ENCODE data around the gene MED8. TPM values are rescaled to one million over a fixed set of nuclear protein-coding genes. Genes with fewer than 3 reads are reported as not detected.

The MED8 gene
- total RNA-seq, 1 experiment from 2014 or later: 54.8 TPM

- Histone ChIP-seq H4K20me1 (ENCODE audit: insufficient read depth) (no peaks in the 10 kb centered on the region), H3K4me1 (replicated peaks; ENCODE audit: insufficient read depth) (no peaks in the 10 kb centered on the region), H3K27ac (no peak overlapping the region), H2AFZ (no peak overlapping the region), H3K79me2 (ENCODE audit: low read depth) (no peaks in the 10 kb centered on the region), H3K36me3 (ENCODE audit: low read depth) (peaks cover 17% of the 10 kb centered on the region), H3K4me3 (no peak overlapping the region), H3K27me3 (ENCODE audit: insufficient read depth, low read depth) (no peaks in the 10 kb centered on the region), H3K9me2 (ENCODE audit: insufficient read depth) (no peaks in the 10 kb centered on the region), H3K9me3 (ENCODE audit: insufficient read depth, low read depth) (no peaks in the 10 kb centered on the region), H3K4me2 (no peak overlapping the region), H3F3A (ENCODE audit: insufficient read depth, low read depth) (no peaks in the 10 kb centered on the region)
- DNase-seq: no peak
- intact Hi-C loops (cut with micrococcal nuclease; ENCODE audit: unreplicated experiment): no loop called here
- POLR2A ChIA-PET (ENCODE audit: unreplicated experiment): interaction anchor here (0.8 kb wide), 1 partner anchor 12 kb away, joined by 7 read pairs; no protein-coding TSS in a partner anchor
- BruUV-seq (replicated peaks): no TSS peak
- CTCF ChIA-PET: no interaction called here
- TF ChIP-seq CTCF (conservative IDR thresholded peaks at IDR 0.05) (no peak), EZH2 (IDR thresholded peaks at IDR 0.05; ENCODE audit: low read depth) (no peak)
Observed at GRCh38 chr1:43430831-43431230, 41.2 kb upstream of the MED8 start.

- no peak for DNase-seq
- intact Hi-C loops (cut with micrococcal nuclease; ENCODE audit: unreplicated experiment): no loop called here
- no TSS peak for BruUV-seq (replicated peaks)
- Histone ChIP-seq H3K36me3 (ENCODE audit: low read depth) (peaks cover 35% of the 10 kb centered on the region), H3K4me1 (replicated peaks; ENCODE audit: insufficient read depth) (peaks cover 14% of the 10 kb centered on the region), H3K9me3 (ENCODE audit: insufficient read depth, low read depth) (no peaks in the 10 kb centered on the region), H3K4me2 (no peak overlapping the region), H3K27ac (no peak overlapping the region), H2AFZ (no peak overlapping the region), H4K20me1 (ENCODE audit: insufficient read depth) (no peaks in the 10 kb centered on the region; the same call in 1 of the 2 replicates), H3F3A (ENCODE audit: insufficient read depth, low read depth) (peaks cover 19% of the 10 kb centered on the region), H3K27me3 (ENCODE audit: insufficient read depth, low read depth) (no peaks in the 10 kb centered on the region), H3K79me2 (ENCODE audit: low read depth) (no peaks in the 10 kb centered on the region), H3K9me2 (ENCODE audit: insufficient read depth) (no peaks in the 10 kb centered on the region), H3K4me3 (no peak overlapping the region)
- ChIA-PET CTCF (interaction anchor here (0.6 to 0.7 kb wide), 2 partner anchors 13 to 26 kb away, joined by 3 read pairs; no protein-coding TSS in a partner anchor), POLR2A (ENCODE audit: unreplicated experiment) (no interaction called here)
- TF ChIP-seq CTCF (conservative IDR thresholded peaks at IDR 0.05) (no peak), EZH2 (IDR thresholded peaks at IDR 0.05; ENCODE audit: low read depth) (no peak)
Observed at GRCh38 chr1:43427941-43428340, 38.3 kb upstream of the MED8 start.

- H3K36me3 ChIP-seq (ENCODE audit: low read depth): peaks cover 38% of the 10 kb centered on the region
Observed at GRCh38 chr1:43427524-43427923, 37.9 kb upstream of the MED8 start.

More at GRCh38 chr1:43427524-43427923, 37.9 kb upstream of the MED8 start:
- intact Hi-C loops (cut with micrococcal nuclease; ENCODE audit: unreplicated experiment): no loop called here
- Histone ChIP-seq H3K27ac (no peak overlapping the region), H3K4me1 (replicated peaks; ENCODE audit: insufficient read depth) (peaks cover 18% of the 10 kb centered on the region), H3K4me2 (no peak overlapping the region), H3F3A (ENCODE audit: insufficient read depth, low read depth) (peaks cover 21% of the 10 kb centered on the region), H3K79me2 (ENCODE audit: low read depth) (no peaks in the 10 kb centered on the region), H3K9me2 (ENCODE audit: insufficient read depth) (no peaks in the 10 kb centered on the region), H4K20me1 (ENCODE audit: insufficient read depth) (no peaks in the 10 kb centered on the region; the same call in 1 of the 2 replicates), H3K27me3 (ENCODE audit: insufficient read depth, low read depth) (no peaks in the 10 kb centered on the region), H2AFZ (no peak overlapping the region), H3K4me3 (no peak overlapping the region), H3K9me3 (ENCODE audit: insufficient read depth, low read depth) (no peaks in the 10 kb centered on the region)
- CTCF ChIA-PET: interaction anchor here (0.6 to 0.7 kb wide), 2 partner anchors 13 to 27 kb away, joined by 3 read pairs; no protein-coding TSS in a partner anchor
- no TSS peak for BruUV-seq (replicated peaks)
- no peak for DNase-seq
- TF ChIP-seq EZH2 (IDR thresholded peaks at IDR 0.05; ENCODE audit: low read depth): no peak
- TF ChIP-seq CTCF (conservative IDR thresholded peaks at IDR 0.05): no peak
- POLR2A ChIA-PET (ENCODE audit: unreplicated experiment): no interaction called here
